ENCODE measurements around the gene CES3. TPM values are rescaled to one million over a fixed set of nuclear protein-coding genes. Genes with fewer than 3 reads are reported as not detected.
A peak's percentile ranks its signal among the peaks of the same experiment; 100 is the strongest.

CES3 gene
- total RNA-seq, 1 experiment from 2014 or later: 0.64 TPM

DNA sequence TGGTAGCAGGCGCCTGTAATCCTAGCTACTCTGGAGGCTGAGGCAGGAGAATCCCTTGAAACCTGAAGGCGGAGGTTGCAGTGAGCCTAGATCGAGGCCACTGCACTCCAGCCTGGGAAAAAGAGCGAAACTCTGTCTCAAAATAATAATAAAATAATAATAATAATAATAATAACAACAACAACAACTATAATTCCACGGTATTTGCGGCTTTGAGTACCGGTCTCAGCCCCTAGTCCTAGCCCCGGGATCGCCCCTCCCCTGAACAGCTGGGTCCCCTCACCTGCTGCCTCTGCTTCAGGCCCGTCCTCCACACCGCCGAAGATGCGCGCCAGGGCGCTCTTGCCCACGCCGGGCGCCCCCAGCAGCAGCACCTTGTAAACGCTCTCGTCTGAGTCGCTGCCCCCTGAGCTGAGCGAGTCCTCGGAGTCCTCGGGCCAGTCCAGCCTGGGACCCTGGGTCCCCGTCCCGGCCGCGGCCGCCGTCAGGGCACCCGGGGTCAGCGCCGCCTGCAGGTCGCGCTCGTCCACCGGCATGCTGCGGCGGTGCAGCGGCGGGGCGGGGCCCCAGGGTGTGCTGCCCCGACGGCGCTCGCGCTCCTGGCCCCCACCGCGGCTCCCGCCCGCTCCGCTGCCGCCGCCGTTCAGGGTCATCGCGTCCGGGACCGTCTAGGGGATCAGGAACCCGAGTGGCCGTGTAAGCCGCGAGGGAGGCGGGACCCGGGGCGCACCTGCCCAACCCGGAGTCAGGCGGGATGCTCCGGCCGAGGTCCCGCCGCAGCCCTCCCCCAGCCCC is 36.3 kb upstream of the CES3 start:
- H3K9me3 Mint-ChIP-seq (ENCODE audit: low read depth, unreplicated experiment): no peaks in the 10 kb centered on the region
- peaks cover 34% of the 10 kb centered on the region for H3K4me1 Mint-ChIP-seq (ENCODE audit: low read depth, unreplicated experiment)
- intact Hi-C loops (cut with micrococcal nuclease; ENCODE audit: unreplicated experiment): no loop called here
- no TSS peak for BruUV-seq (replicated peaks)
- peak; percentile 68 for DNase-seq
- no peak overlapping the region for H3K27ac Mint-ChIP-seq (ENCODE audit: unreplicated experiment)
- H3K27me3 Mint-ChIP-seq (ENCODE audit: unreplicated experiment): peaks cover 35% of the 10 kb centered on the region
- TF ChIP-seq, protein P1, sequence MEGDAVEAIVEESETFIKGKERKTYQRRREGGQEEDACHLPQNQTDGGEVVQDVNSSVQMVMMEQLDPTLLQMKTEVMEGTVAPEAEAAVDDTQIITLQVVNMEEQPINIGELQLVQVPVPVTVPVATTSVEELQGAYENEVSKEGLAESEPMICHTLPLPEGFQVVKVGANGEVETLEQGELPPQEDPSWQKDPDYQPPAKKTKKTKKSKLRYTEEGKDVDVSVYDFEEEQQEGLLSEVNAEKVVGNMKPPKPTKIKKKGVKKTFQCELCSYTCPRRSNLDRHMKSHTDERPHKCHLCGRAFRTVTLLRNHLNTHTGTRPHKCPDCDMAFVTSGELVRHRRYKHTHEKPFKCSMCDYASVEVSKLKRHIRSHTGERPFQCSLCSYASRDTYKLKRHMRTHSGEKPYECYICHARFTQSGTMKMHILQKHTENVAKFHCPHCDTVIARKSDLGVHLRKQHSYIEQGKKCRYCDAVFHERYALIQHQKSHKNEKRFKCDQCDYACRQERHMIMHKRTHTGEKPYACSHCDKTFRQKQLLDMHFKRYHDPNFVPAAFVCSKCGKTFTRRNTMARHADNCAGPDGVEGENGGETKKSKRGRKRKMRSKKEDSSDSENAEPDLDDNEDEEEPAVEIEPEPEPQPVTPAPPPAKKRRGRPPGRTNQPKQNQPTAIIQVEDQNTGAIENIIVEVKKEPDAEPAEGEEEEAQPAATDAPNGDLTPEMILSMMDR (IDR thresholded peaks at IDR 0.05; ENCODE audit: unreplicated experiment): peak; percentile 54
- H3K4me3 Mint-ChIP-seq (ENCODE audit: low read depth, unreplicated experiment): peak overlapping the region; percentile 69
- CTCF ChIA-PET: interaction anchor here (0.6 kb wide), 1 partner anchor 541 kb away, joined by 4 read pairs; no protein-coding TSS in a partner anchor
- peaks cover 16% of the 10 kb centered on the region for H3K36me3 Mint-ChIP-seq (ENCODE audit: insufficient read depth, unreplicated experiment)

DNA sequence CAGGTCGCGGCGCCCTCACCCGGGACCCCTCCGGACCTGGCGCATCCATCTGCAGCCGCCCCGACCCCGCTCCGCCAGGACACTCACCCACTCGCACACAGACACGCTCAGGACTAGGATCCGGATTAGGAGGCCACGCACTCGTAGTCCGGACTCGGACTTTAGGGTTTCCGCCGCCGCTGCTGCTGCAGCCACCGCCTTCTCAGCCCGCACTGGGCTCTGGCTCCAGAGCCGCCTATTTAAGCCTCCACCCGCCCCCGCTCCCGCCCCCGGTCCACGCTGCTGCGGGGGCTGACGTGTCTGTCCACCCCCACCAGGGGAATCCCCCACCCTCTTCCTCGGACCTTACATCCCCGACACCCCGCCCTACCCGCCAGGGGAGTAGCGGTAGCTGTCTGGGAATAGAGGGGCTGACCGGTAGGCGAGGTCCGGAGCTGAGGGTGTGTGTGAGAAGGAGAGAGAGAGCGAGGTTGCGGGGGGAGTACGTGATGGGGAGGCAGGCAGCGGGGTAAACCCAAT is 35.7 kb upstream of the CES3 start, which contains the start of gene RRAD:
Gene RRAD (minus strand): TSS at position 214 of the 519 bp plus-strand sequence. CDS start 356 bp downstream, outside the sequence.
- peak; percentile 29 for DNase-seq
- Mint-ChIP-seq H3K4me1 (ENCODE audit: low read depth, unreplicated experiment) (peaks cover 41% of the 10 kb centered on the region), H3K27me3 (ENCODE audit: unreplicated experiment) (peaks cover 35% of the 10 kb centered on the region), H3K4me3 (ENCODE audit: low read depth, unreplicated experiment) (peak within 1 kb of the TSS; percentile 69), H3K36me3 (ENCODE audit: insufficient read depth, unreplicated experiment) (peaks cover 21% of the 10 kb centered on the region), H3K9me3 (ENCODE audit: low read depth, unreplicated experiment) (no peaks in the 10 kb centered on the region), H3K27ac (ENCODE audit: unreplicated experiment) (peak within 1 kb of the TSS; percentile 55)
- intact Hi-C loops (cut with micrococcal nuclease; ENCODE audit: unreplicated experiment): no loop called here
- TF ChIP-seq, protein P1 (IDR thresholded peaks at IDR 0.05; ENCODE audit: unreplicated experiment): no peak
- BruUV-seq (replicated peaks): no TSS peak
- CTCF ChIA-PET: interaction anchor here (0.6 to 4.1 kb wide), 4 partner anchors 30 to 541 kb away, joined by 3 to 23 read pairs (median 4); partner anchors contain the start of gene NAE1

DNA sequence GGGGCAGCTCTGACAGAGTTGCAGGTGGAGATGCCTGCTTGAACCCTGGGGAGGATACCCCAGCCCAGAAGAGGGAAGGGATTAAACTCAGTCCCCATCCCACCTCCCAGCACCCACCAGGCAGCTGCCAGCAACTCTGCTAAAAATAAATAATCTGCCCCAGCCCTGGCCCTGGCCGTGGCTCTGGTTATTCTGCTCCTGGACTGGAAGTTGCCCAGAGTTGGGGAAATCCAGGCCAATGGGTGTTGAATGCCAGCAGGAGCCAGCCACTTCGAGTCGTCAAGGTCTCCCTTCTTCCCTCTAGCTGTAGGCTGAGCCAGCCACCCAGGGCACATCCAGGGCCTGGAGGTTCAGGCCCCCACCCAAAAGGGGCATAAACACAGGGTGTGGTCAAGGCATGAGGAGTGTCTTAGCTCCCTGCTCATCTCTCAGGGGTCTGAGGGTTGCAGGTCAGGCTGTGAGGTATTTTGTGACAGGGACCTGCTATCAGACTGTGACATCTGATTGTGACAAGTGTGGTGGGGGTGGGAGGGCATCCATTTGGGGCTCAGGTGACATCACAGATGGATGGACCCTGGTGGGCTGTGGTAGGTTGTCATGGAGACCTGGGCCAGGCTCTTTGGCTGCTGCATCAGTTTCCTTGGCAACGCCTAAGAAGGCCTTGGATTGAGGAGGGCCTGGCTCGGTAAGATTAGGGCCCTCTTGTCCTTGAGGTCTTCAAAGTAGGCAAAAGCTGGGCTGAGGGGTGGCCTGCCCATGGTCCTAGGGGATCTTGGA is 34.7 kb upstream of the CES3 start:
- intact Hi-C loops (cut with micrococcal nuclease; ENCODE audit: unreplicated experiment): no loop called here
- no TSS peak for BruUV-seq (replicated peaks)

More for the DNA sequence above, 34.7 kb upstream of the CES3 start:
- TF ChIP-seq, protein P1 (IDR thresholded peaks at IDR 0.05; ENCODE audit: unreplicated experiment): no peak
- DNase-seq: peak; percentile 23
- CTCF ChIA-PET: interaction anchor here (0.6 to 4.1 kb wide), 9 partner anchors 11 to 297 kb away, joined by 3 to 23 read pairs (median 4); partner anchors contain the start of genes NAE1 and PDP2
- Mint-ChIP-seq H3K4me1 (ENCODE audit: low read depth, unreplicated experiment) (peaks cover 45% of the 10 kb centered on the region), H3K27ac (ENCODE audit: unreplicated experiment) (peak overlapping the region; percentile 55), H3K27me3 (ENCODE audit: unreplicated experiment) (peaks cover 35% of the 10 kb centered on the region), H3K4me3 (ENCODE audit: low read depth, unreplicated experiment) (peak overlapping the region; percentile 69), H3K36me3 (ENCODE audit: insufficient read depth, unreplicated experiment) (peaks cover 21% of the 10 kb centered on the region), H3K9me3 (ENCODE audit: low read depth, unreplicated experiment) (no peaks in the 10 kb centered on the region)
